H1 (cell line): ENCODE data around the gene DAAM1. TPM values are rescaled to one million over a fixed set of nuclear protein-coding genes. Genes with fewer than 3 reads are reported as not detected.

ENCODE experiments used
- ATF2 ChIP-seq: IDR thresholded peaks from 2 replicates; pipeline ENCODE4 v1.6.1; 2012; ENCODE audit warnings: low read length, inconsistent platforms
- ATF3 ChIP-seq: IDR thresholded peaks from 2 replicates; pipeline ENCODE4 v1.6.1; 2011; ENCODE audit warnings: low read depth, mild to moderate bottlenecking, low read length; ENCODE audit not compliant: insufficient read depth
- CBX8 ChIP-seq: fragments of 300-800, 300-1000 bp; sonication (generic); IDR thresholded peaks from 2 replicates; pipeline ENCODE4 v1.7.1; 2016; ENCODE audit warnings: low read depth, low read length, borderline replicate concordance
- SAP30 ChIP-seq: fragments of 300-600 bp; sonication (generic); IDR thresholded peaks from 2 replicates; pipeline ENCODE4 v1.7.1; 2012; ENCODE audit warnings: low read length, moderate library complexity, mild to moderate bottlenecking, inconsistent platforms; ENCODE audit not compliant: insufficient read depth, insufficient replicate concordance
- polyA plus RNA-seq, 7 experiments: library from polyadenylated mRNA; depleted of rRNA in 3 of 7; stranded (reverse) in 5 of 7; unstranded in 2 of 7; fragments of >200 nt in 5 of 7; fragments of 200-250 nt in 2 of 7; gene quantifications; 1 replicate in 5 of 7; 2 replicates in 1 of 7; 4 replicates in 1 of 7; pipeline versions ENCODE4 v1.2.1 to v1.2.3, GENCODE V29; 2011 to 2013; ENCODE audit warnings: missing spikeins in 2 of 7, mixed read lengths in 2 of 7
- total RNA-seq: library from RNA; stranded (reverse); fragmentation: NEBNext Ultra II Directional; extraction: Animal tissue kit (Norgen Biotek cat#: 25700); gene quantifications from 2 replicates; pipeline ENCODE4 v1.2.1, GENCODE V29; 2021

Gene DAAM1
- total and polyA plus RNA-seq, 2 of the 8 experiments (the other 6 are each of a cell fraction or from before 2014, with no cell fraction given): 5.0 to 44.9 TPM

GRCh38 chr14:59187118-59187517 lies 1.3 kb upstream of the DAAM1 start (continued):
- TF ChIP-seq ATF2: no peak
- no peak for TF ChIP-seq CBX8
- TF ChIP-seq ATF3: no peak
- TF ChIP-seq SAP30: no peak
- TF ChIP-seq, all 59 proteins: peak for 0
